NCI-H2196 treated with DMSO at 0.1 percent for 48 hours (cell line): ENCODE data around the gene KRT3.
"Not testable (repeated sequence)": the region's sequence is repeated elsewhere in the genome, so short reads cannot be mapped to it uniquely, and the experiment has no call there.

Experiments used
- DNase-seq: peaks from one replicate; lab custom pipeline; 2025; ENCODE audit not compliant: unreplicated experiment; lab: John Stamatoyannopoulos, UW

KRT3 gene

GRCh38 chr12:52798671-52799504, 3.0 kb upstream of the KRT3 start:
- DNase-seq: no peak

GRCh38 chr12:52798003-52798670, 2.2 kb upstream of the KRT3 start:
- no peak for DNase-seq

GRCh38 chr12:52797529-52797894, 1.6 kb upstream of the KRT3 start:
- DNase-seq: no peak

- no peak for DNase-seq
Observed at GRCh38 chr12:52796839-52797528, 1.1 kb upstream of the KRT3 start.

GRCh38 chr12:52796429-52796794, 495 bp upstream of the KRT3 start:
- DNase-seq: no peak

- not testable (repeated sequence) for DNase-seq
Observed at GRCh38 chr12:52795332-52795674, 614 bp downstream of the KRT3 start.

- DNase-seq: no peak
Observed at GRCh38 chr12:52794479-52795331, 1.2 kb downstream of the KRT3 start.

GRCh38 chr12:52792185-52793029, 3.5 kb downstream of the KRT3 start:
- no peak for DNase-seq

- DNase-seq: no peak
Observed at GRCh38 chr12:52791271-52792184, 4.4 kb downstream of the KRT3 start.

- DNase-seq: no peak
Observed at GRCh38 chr12:52790427-52791270, 5.3 kb downstream of the KRT3 start.

- no peak for DNase-seq
Observed at GRCh38 chr12:52789637-52790426, 6.1 kb downstream of the KRT3 start.

- no peak for DNase-seq
Observed at GRCh38 chr12:52788876-52789636, 6.9 kb downstream of the KRT3 start.

GRCh38 chr12:52788192-52788875, 7.6 kb downstream of the KRT3 start:
- no peak for DNase-seq

- no peak for DNase-seq
Observed at GRCh38 chr12:52787324-52788191, 8.4 kb downstream of the KRT3 start.

- no peak for DNase-seq
Observed at GRCh38 chr12:52784909-52785308, 11.0 kb downstream of the KRT3 start.
